Gastroesophageal sphincter (tissue), 4 donors: Measurements from ENCODE around the gene ABCC10. TPM values are rescaled to one million over a fixed set of nuclear protein-coding genes. Genes with fewer than 3 reads are reported as not detected.

Experiments used
- ATAC-seq: fragments of 150-250 bp; one replicate; pipeline ENCODE4 v1.9.1; 2016; ENCODE audit warnings: mild to moderate bottlenecking, moderate library complexity
- H3K27ac ChIP-seq, 4 donors: fragments of 200-600 bp; sonication (generic) in 3 of 4; 1 replicate in 3 of 4; 2 replicates in 1 of 4; pipeline ENCODE4 v1.5.1; 2016 to 2019
- H3K27me3 ChIP-seq: fragments of 200-600 bp; sonication (generic); one replicate; pipeline ENCODE4 v1.5.1; 2019
- H3K36me3 ChIP-seq, 2 donors: fragments of 200-600 bp; sonication (generic); one replicate each; pipeline ENCODE4 v1.5.1; 2019; ENCODE audit warnings: control low read depth in 1 of 2
- H3K4me1 ChIP-seq, 3 donors: fragments of 200-600 bp; sonication (generic); 1 replicate in 2 of 3; 2 replicates in 1 of 3; pipeline ENCODE4 v1.5.1; 2016 to 2019; ENCODE audit warnings: control low read depth in 2 of 3
- H3K4me3 ChIP-seq, 2 donors: fragments of 200-600 bp; sonication (generic); one replicate each; pipeline ENCODE4 v1.5.1; 2019; ENCODE audit warnings: mild to moderate bottlenecking in 1 of 2, moderate library complexity in 1 of 2
- H3K9me3 ChIP-seq, 3 donors: fragments of 200-600 bp; sonication (generic); one replicate each; pipeline ENCODE4 v1.5.1; 2017 to 2019; ENCODE audit warnings: control low read depth in 2 of 3
- CTCF ChIP-seq, 4 experiments: fragments of 200-600 bp in 2 of 4; fragments of 450-650 bp in 2 of 4; sonication (generic) in 1 of 4; IDR thresholded peaks; one replicate each; pipeline ENCODE4 v1.5.1; 2017 to 2019; ENCODE audit warnings: antibody characterized with exemption in 4 of 4, mild to moderate bottlenecking in 2 of 4, moderate library complexity in 2 of 4
- EP300 ChIP-seq: sonication (generic); formaldehyde crosslinking; IDR thresholded peaks from one replicate; pipeline ENCODE4 v1.6.1; 2017; ENCODE audit warnings: antibody characterized with exemption, mild to moderate bottlenecking
- POLR2A ChIP-seq, 2 donors: fragments of 450-650 bp; IDR thresholded peaks; one replicate each; pipeline ENCODE4 v1.6.1; 2017; ENCODE audit warnings: antibody characterized with exemption in 2 of 2, mild to moderate bottlenecking in 2 of 2, moderate library complexity in 1 of 2
- POLR2AphosphoS5 ChIP-seq: sonication (generic); formaldehyde crosslinking; IDR thresholded peaks from one replicate; pipeline ENCODE4 v1.6.1; 2017; ENCODE audit warnings: antibody characterized with exemption
- WGBS, 2 donors: methylation state at CpG; one replicate each; pipeline ENCODE4 v1.1.5; 2018; ENCODE audit warnings: low coverage in 1 of 2; 5-methylcytosine and 5-hydroxymethylcytosine counted together
- total RNA-seq, 4 donors: library from RNA; depleted of rRNA; stranded (reverse); fragments of >200 nt; gene quantifications; one replicate each; pipeline ENCODE4 v1.1.0, GENCODE V29; 2016

The ABCC10 gene
- total RNA-seq, 4 donors from 2014 or later, result 7.1 to 19.4 (median 10.2) TPM

- H3K36me3 ChIP-seq, result peaks cover 0 to 81% of the 10 kb centered on the region in 2 donors
- 9 to 10% methylated on average over 3 to 4 of the region's 5 CpGs for WGBS, 2 donors
- no peak overlapping the region for H3K4me3 ChIP-seq
- no peaks in the 10 kb centered on the region for H3K9me3 ChIP-seq
- ATAC-seq, result peak; percentile 60
- peaks cover 4 to 25% (median 20%) of the 10 kb centered on the region in 3 donors for H3K4me1 ChIP-seq
- no peaks in the 10 kb centered on the region for H3K27me3 ChIP-seq
- H3K27ac ChIP-seq, result peak overlapping the region; percentile 9 to 71 (median 66)
- TF ChIP-seq POLR2A (IDR thresholded peaks at IDR 0.05) (no peak), CTCF (IDR thresholded peaks at IDR 0.05) (no peak), EP300 (no peak), POLR2AphosphoS5 (peak; percentile 73)
Observed at GRCh38 chr6:43436577-43437282, 9.4 kb downstream of the ABCC10 start.

- H3K36me3 ChIP-seq, result peaks cover 0 to 81% of the 10 kb centered on the region in 2 donors
- no peaks in the 10 kb centered on the region for H3K27me3 ChIP-seq
- peak overlapping the region in 3 of 4 donors; percentile 40 to 71 (median 64) for H3K27ac ChIP-seq
- 50% methylated on average over 1 of the region's 4 CpGs; no CpG with 5 or more reads in 1 of the 2 donors for WGBS, 2 donors
- no peaks in the 10 kb centered on the region for H3K9me3 ChIP-seq
- H3K4me3 ChIP-seq, result no peak overlapping the region
- no peak for TF ChIP-seq CTCF (IDR thresholded peaks at IDR 0.05)
- TF ChIP-seq POLR2AphosphoS5, result no peak
- no peak for TF ChIP-seq EP300
- no peak for TF ChIP-seq POLR2A (IDR thresholded peaks at IDR 0.05)
- H3K4me1 ChIP-seq, result peaks cover 4 to 25% (median 20%) of the 10 kb centered on the region in 3 donors
- no peak for ATAC-seq
Observed at GRCh38 chr6:43437700-43438099, 10.4 kb downstream of the ABCC10 start.

- Histone ChIP-seq H3K4me1 (no peaks in the 10 kb centered on the region), H3K36me3 (peaks cover 0 to 99% of the 10 kb centered on the region in 2 donors), H3K4me3 (no peak overlapping the region), H3K27ac (no peak overlapping the region), H3K9me3 (no peaks in the 10 kb centered on the region), H3K27me3 (no peaks in the 10 kb centered on the region)
- WGBS, 2 donors, result 75 to 88% methylated on average over 2 to 4 of the region's 14 CpGs
- no peak for TF ChIP-seq EP300
- TF ChIP-seq CTCF (IDR thresholded peaks at IDR 0.05), result no peak
- TF ChIP-seq POLR2A (IDR thresholded peaks at IDR 0.05), result no peak
- TF ChIP-seq POLR2AphosphoS5, result no peak
- no peak for ATAC-seq
Observed at GRCh38 chr6:43442935-43443334, 15.6 kb downstream of the ABCC10 start.

DNA sequence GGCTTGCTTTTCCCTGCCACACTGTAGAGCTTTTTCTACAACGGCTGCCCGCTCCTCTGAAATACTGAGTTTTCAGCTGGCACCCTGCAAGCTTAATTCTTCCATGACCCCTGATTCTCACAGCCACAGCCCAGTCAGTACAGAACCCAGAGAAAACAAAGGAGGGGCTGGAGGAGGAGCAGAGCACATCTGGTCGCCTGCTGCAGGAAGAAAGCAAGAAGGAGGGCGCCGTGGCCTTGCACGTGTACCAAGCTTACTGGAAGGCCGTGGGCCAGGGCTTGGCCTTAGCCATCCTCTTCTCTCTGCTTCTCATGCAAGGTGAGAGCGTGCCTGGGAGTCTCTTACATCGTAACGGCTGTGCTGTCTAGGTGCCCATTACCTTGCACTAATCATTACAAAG is 16.7 kb downstream of the ABCC10 start:
- Histone ChIP-seq H3K36me3 (peaks cover 0 to 99% of the 10 kb centered on the region in 2 donors), H3K9me3 (no peaks in the 10 kb centered on the region), H3K27ac (no peak overlapping the region), H3K27me3 (no peaks in the 10 kb centered on the region), H3K4me3 (no peak overlapping the region), H3K4me1 (no peaks in the 10 kb centered on the region)
- no peak for TF ChIP-seq POLR2AphosphoS5
- TF ChIP-seq CTCF (IDR thresholded peaks at IDR 0.05), result no peak
- TF ChIP-seq POLR2A (IDR thresholded peaks at IDR 0.05), result no peak
- no peak for TF ChIP-seq EP300
- WGBS, 2 donors, result 85% methylated on average over 6 of the region's 10 CpGs; no CpG with 5 or more reads in 1 of the 2 donors
- no peak for ATAC-seq

GRCh38 chr6:43444582-43444981 is 17.2 kb downstream of the ABCC10 start:
- WGBS, 2 donors, result 63 to 78% methylated on average over 2 to 7 of the region's 8 CpGs
- Histone ChIP-seq H3K27me3 (no peaks in the 10 kb centered on the region), H3K36me3 (peaks cover 0 to 99% of the 10 kb centered on the region in 2 donors)

More at GRCh38 chr6:43444582-43444981, 17.2 kb downstream of the ABCC10 start:
- Histone ChIP-seq H3K27ac (no peak overlapping the region), H3K4me1 (no peaks in the 10 kb centered on the region), H3K4me3 (no peak overlapping the region), H3K9me3 (no peaks in the 10 kb centered on the region)
- TF ChIP-seq POLR2AphosphoS5 (no peak), EP300 (no peak), CTCF (IDR thresholded peaks at IDR 0.05) (no peak), POLR2A (IDR thresholded peaks at IDR 0.05) (no peak)
- no peak for ATAC-seq
